GM15510 (cell line): ENCODE results near the gene CYP21A2.
"Not testable (repeated sequence)": the region's sequence is repeated elsewhere in the genome, so short reads cannot be mapped to it uniquely, and the experiment has no call there.

Experiments
- POLR2A ChIP-seq: IDR thresholded peaks from 3 replicates; pipeline ENCODE4 v1.6.1; 2011; ENCODE audit warnings: borderline replicate concordance; ENCODE audit not compliant: insufficient read length; ENCODE audit errors: extremely low read depth

The CYP21A2 gene

GRCh38 chr6:32037598-32038524 lies at the start of gene CYP21A2:
CYP21A2 (plus strand) TSS chr6:32038415; CDS start chr6:32038423, 8 bp downstream.
- TF ChIP-seq POLR2A: not testable (repeated sequence)

GRCh38 chr6:32014547-32014946 lies 23.7 kb upstream of the CYP21A2 start, which contains the start of gene C4B:
C4B (plus strand) TSS chr6:32014795; CDS start chr6:32014846, 51 bp downstream.
- not testable (repeated sequence) for TF ChIP-seq POLR2A

- no peak for TF ChIP-seq POLR2A
Measured at GRCh38 chr6:32045811-32046449, 7.7 kb downstream of the CYP21A2 start.

- no peak for TF ChIP-seq POLR2A
Measured at GRCh38 chr6:32046450-32047083, 8.4 kb downstream of the CYP21A2 start.

- TF ChIP-seq POLR2A: no peak
Measured at GRCh38 chr6:32047084-32047478, 8.9 kb downstream of the CYP21A2 start.

- TF ChIP-seq POLR2A: no peak
Measured at GRCh38 chr6:32047539-32047854, 9.3 kb downstream of the CYP21A2 start.

GRCh38 chr6:32047855-32048766 lies 9.9 kb downstream of the CYP21A2 start:
- no peak for TF ChIP-seq POLR2A

GRCh38 chr6:32050562-32050961 lies 12.3 kb downstream of the CYP21A2 start:
- no peak for TF ChIP-seq POLR2A

GRCh38 chr6:32056254-32056653 lies 18.0 kb downstream of the CYP21A2 start:
- TF ChIP-seq POLR2A: no peak

GRCh38 chr6:32057966-32058365 lies 19.8 kb downstream of the CYP21A2 start:
- no peak for TF ChIP-seq POLR2A

GRCh38 chr6:32058511-32058963 lies 20.3 kb downstream of the CYP21A2 start:
- no peak for TF ChIP-seq POLR2A

- TF ChIP-seq POLR2A: no peak
Measured at GRCh38 chr6:32060966-32061655, 22.9 kb downstream of the CYP21A2 start.

GRCh38 chr6:32064706-32065105 lies 26.5 kb downstream of the CYP21A2 start:
- TF ChIP-seq POLR2A: no peak

- no peak for TF ChIP-seq POLR2A
Measured at GRCh38 chr6:32068867-32069266, 30.7 kb downstream of the CYP21A2 start.

GRCh38 chr6:32069460-32069859 lies 31.2 kb downstream of the CYP21A2 start:
- TF ChIP-seq POLR2A: no peak
